CMK (cell line): Measurements from ENCODE around the gene KLF1.
A peak's percentile ranks its signal among the peaks of the same experiment; 100 is the strongest.
"Not testable (repeated sequence)": the region's sequence is repeated elsewhere in the genome, so short reads cannot be mapped to it uniquely, and the experiment has no call there.

Experiments
- DNase-seq: peaks from one replicate; pipeline ENCODE4 v3.0.0-alpha.2; 2010; ENCODE audit warnings: low read depth

KLF1 gene

GRCh38 chr19:12867120-12868099 is 19.6 kb downstream of the KLF1 start:
- peak; percentile 71 for DNase-seq

GRCh38 chr19:12866416-12867119 is 20.4 kb downstream of the KLF1 start:
- no peak for DNase-seq

GRCh38 chr19:12865746-12866415 is 21.1 kb downstream of the KLF1 start:
- no peak for DNase-seq

- DNase-seq = no peak
Measured at GRCh38 chr19:12864721-12865715, 22.0 kb downstream of the KLF1 start.

GRCh38 chr19:12864143-12864542 is 22.9 kb downstream of the KLF1 start:
- DNase-seq = no peak

GRCh38 chr19:12859546-12859945 is 27.5 kb downstream of the KLF1 start:
- DNase-seq = no peak

GRCh38 chr19:12858041-12858928 is 28.7 kb downstream of the KLF1 start:
- no peak for DNase-seq

GRCh38 chr19:12856653-12857052 is 30.3 kb downstream of the KLF1 start:
- DNase-seq = no peak

- peak; percentile 49 for DNase-seq
Measured at GRCh38 chr19:12847159-12848139, 39.6 kb downstream of the KLF1 start.

GRCh38 chr19:12846613-12847012 is 40.4 kb downstream of the KLF1 start:
- DNase-seq = not testable (repeated sequence)

- no peak for DNase-seq
Measured at GRCh38 chr19:12843999-12844732, 42.8 kb downstream of the KLF1 start.

GRCh38 chr19:12843328-12843727 is 43.7 kb downstream of the KLF1 start:
- DNase-seq = no peak

GRCh38 chr19:12842511-12842910 is 44.5 kb downstream of the KLF1 start:
- no peak for DNase-seq

GRCh38 chr19:12841094-12841493 is 45.9 kb downstream of the KLF1 start:
- no peak for DNase-seq

- no peak for DNase-seq
Measured at GRCh38 chr19:12840091-12841079, 46.6 kb downstream of the KLF1 start.

- DNase-seq = no peak
Measured at GRCh38 chr19:12838886-12839756, 47.9 kb downstream of the KLF1 start.
